B cell (primary cell): Measurements from ENCODE around the gene NT5M. TPM values are rescaled to one million over a fixed set of nuclear protein-coding genes. Genes with fewer than 3 reads are reported as not detected.

ENCODE experiments used
- ATAC-seq: fragments of 200-7000 bp; cut with Tn5 transposase; one replicate; pipeline ENCODE4 v1.10.0; 2021; ENCODE audit warnings: low read depth, mild to moderate bottlenecking, moderate number of reproducible peaks, moderate library complexity
- CTCF ChIA-PET: fragments of 350-600 bp; sonication (Branson Sonifier 250); formaldehyde crosslinking; loops from one replicate; lab custom pipeline; 2021; ENCODE audit warnings: antibody characterized with exemption, inconsistent platforms; lab: Charles Lee
- POLR2A ChIA-PET: fragments of 350-600 bp; sonication (Branson Sonifier 250); formaldehyde crosslinking; loops from one replicate; lab custom pipeline; 2021; ENCODE audit warnings: antibody characterized with exemption; lab: Charles Lee
- DNase-seq: peaks from one replicate; pipeline ENCODE4 v3.0.0; 2013
- H2AFZ ChIP-seq: 2 replicates; pipeline ENCODE4 v1.6.1; 2012; ENCODE audit warnings: mild to moderate bottlenecking, low read depth, low read length; ENCODE audit not compliant: insufficient read depth, poor library complexity, severe bottlenecking
- H3K27ac ChIP-seq, 2 donors: 1 replicate in 1 of 2; 2 replicates in 1 of 2; pipeline ENCODE4 v1.5.1; 2012 to 2013; ENCODE audit warnings: low read length in 2 of 2, mild to moderate bottlenecking in 2 of 2, moderate library complexity in 1 of 2
- H3K27me3 ChIP-seq, 4 experiments: fragments of 200-600 bp in 1 of 4; sonication (generic) in 1 of 4; replicated peaks in 1 of 4; 1 replicate in 2 of 4; 2 replicates in 2 of 4; pipeline versions ENCODE4 v1.6.1 to v1.7.0; 2013 to 2016; ENCODE audit warnings: low read length in 3 of 4, mild to moderate bottlenecking in 2 of 4, mixed read lengths in 1 of 4, moderate library complexity in 1 of 4; ENCODE audit not compliant: insufficient read depth in 4 of 4, control insufficient read depth in 3 of 4; ENCODE audit errors: control extremely low read depth in 1 of 4
- H3K36me3 ChIP-seq, 2 experiments: replicated peaks in 1 of 2; 1 replicate in 1 of 2; 2 replicates in 1 of 2; pipeline versions ENCODE4 v1.6.1 to v1.7.1; 2013; ENCODE audit warnings: low read length in 1 of 2; ENCODE audit not compliant: insufficient read depth in 2 of 2, control insufficient read depth in 1 of 2; ENCODE audit errors: control extremely low read depth in 1 of 2, extremely low read depth in 1 of 2
- H3K4me1 ChIP-seq, 2 donors: fragments of 200-600 bp in 1 of 2; sonication (generic) in 1 of 2; 1 replicate in 1 of 2; 2 replicates in 1 of 2; pipeline versions ENCODE4 v1.5.1 to v1.6.1; 2013 to 2017; ENCODE audit warnings: low read length in 2 of 2; ENCODE audit not compliant: control insufficient read depth in 2 of 2, insufficient read depth in 2 of 2
- H3K4me2 ChIP-seq: replicated peaks from 2 replicates; pipeline ENCODE3; 2012; ENCODE audit warnings: mild to moderate bottlenecking, low read depth, low read length; ENCODE audit not compliant: poor library complexity, severe bottlenecking
- H3K4me3 ChIP-seq, 5 experiments: fragments of 200-600 bp in 1 of 5; sonication (generic) in 1 of 5; 1 replicate in 3 of 5; 2 replicates in 2 of 5; pipeline versions ENCODE4 v1.5.1 to v1.7.0; 2011 to 2016; ENCODE audit warnings: low read length in 4 of 5, mild to moderate bottlenecking in 4 of 5, low read depth in 2 of 5, control low read depth in 1 of 5, moderate library complexity in 1 of 5; ENCODE audit not compliant: insufficient read depth in 1 of 5; ENCODE audit errors: control extremely low read depth in 1 of 5, extremely low read depth in 1 of 5
- H3K79me2 ChIP-seq: fragments of 200-600 bp; sonication (generic); one replicate; pipeline ENCODE4 v1.6.0; 2016; ENCODE audit warnings: low read length; ENCODE audit not compliant: control insufficient read depth, insufficient read depth
- H3K9ac ChIP-seq: fragments of 200-600 bp; sonication (generic); 2 replicates; pipeline ENCODE4 v1.6.1; 2017; ENCODE audit warnings: mild to moderate bottlenecking, low read length, moderate library complexity
- H3K9me3 ChIP-seq, 3 donors: one replicate each; pipeline versions ENCODE4 v1.6.1 to v1.7.1; 2013; ENCODE audit warnings: low read length in 2 of 3; ENCODE audit not compliant: control insufficient read depth in 2 of 3, insufficient read depth in 1 of 3; ENCODE audit errors: control extremely low read depth in 1 of 3
- H4K20me1 ChIP-seq: 2 replicates; pipeline ENCODE4 v1.6.0; 2012; ENCODE audit warnings: mild to moderate bottlenecking, low read length; ENCODE audit not compliant: insufficient read depth, control insufficient read depth, poor library complexity, severe bottlenecking
- H3K27ac Mint-ChIP-seq: one replicate; pipeline ENCODE4 v1.8.0; 2021; ENCODE audit warnings: mixed read lengths
- H3K27me3 Mint-ChIP-seq: one replicate; pipeline ENCODE4 v1.8.0; 2021; ENCODE audit warnings: mixed read lengths
- H3K4me1 Mint-ChIP-seq: one replicate; pipeline ENCODE4 v1.8.0; 2021; ENCODE audit warnings: mixed read lengths
- H3K4me3 Mint-ChIP-seq: one replicate; pipeline ENCODE4 v1.8.0; 2021; ENCODE audit warnings: mixed read lengths
- H3K9me3 Mint-ChIP-seq: one replicate; pipeline ENCODE4 v1.8.0; 2022; ENCODE audit warnings: mixed read lengths; ENCODE audit not compliant: insufficient read depth
- EZH2 ChIP-seq: IDR thresholded peaks from 2 replicates; pipeline ENCODE4 v1.6.1; 2012; ENCODE audit warnings: borderline replicate concordance, low read depth, mild to moderate bottlenecking, moderate library complexity, low read length; ENCODE audit not compliant: insufficient read depth, poor library complexity, severe bottlenecking
- WGBS: methylation state at CpG from one replicate; pipeline ENCODE4 v1.1.5; 2013; ENCODE audit warnings: missing lambda C conversion rate; ENCODE audit not compliant: insufficient coverage; 5-methylcytosine and 5-hydroxymethylcytosine counted together
- intact Hi-C: fragments of 100-400 bp; cut with micrococcal nuclease; formaldehyde crosslinking; loops from one replicate; pipeline ENCODE4 v1.10.0; 2022
- polyA plus RNA-seq: library from polyadenylated mRNA; depleted of rRNA; stranded (reverse); fragments of >200 nt; gene quantifications from 2 replicates; pipeline ENCODE4 v1.2.3, GENCODE V29; 2012
- total RNA-seq, 2 donors: library from RNA; stranded (reverse); fragments of 120-200 nt in 1 of 2; gene quantifications; 1 replicate in 1 of 2; 2 replicates in 1 of 2; pipeline versions ENCODE4 v1.2.3 to v1.2.4, GENCODE V29; 2013 to 2022
- TF ChIP-seq, protein P1 (sequence below): fragments of 200-600 bp; IDR thresholded peaks from one replicate; pipeline ENCODE4 v1.8.0; 2022; ENCODE audit warnings: antibody characterized with exemption, mild to moderate bottlenecking

Gene NT5M
- total and polyA plus RNA-seq, 2 donors (not counting 1 experiment from before 2014, with no cell fraction given) = 0.40 to 0.47 TPM

- no peaks in the 10 kb centered on the region for H3K27me3 Mint-ChIP-seq
- intact Hi-C loops = no loop called here
- DNase-seq = no peak
These were observed 45.0 kb downstream of the NT5M start for GRCh38 chr17:17347956-17348871.

More at GRCh38 chr17:17347956-17348871, 45.0 kb downstream of the NT5M start:
- H3K4me2 ChIP-seq = no peak overlapping the region
- H3K79me2 ChIP-seq = no peaks in the 10 kb centered on the region
- no peak overlapping the region for H3K4me3 ChIP-seq
- Mint-ChIP-seq H3K4me3 (no peak overlapping the region), H3K4me1 (no peaks in the 10 kb centered on the region), H3K9me3 (no peaks in the 10 kb centered on the region), H3K27ac (no peak overlapping the region)
- 83% methylated on average over 2 of the region's 10 CpGs for WGBS
- TF ChIP-seq, protein P1, sequence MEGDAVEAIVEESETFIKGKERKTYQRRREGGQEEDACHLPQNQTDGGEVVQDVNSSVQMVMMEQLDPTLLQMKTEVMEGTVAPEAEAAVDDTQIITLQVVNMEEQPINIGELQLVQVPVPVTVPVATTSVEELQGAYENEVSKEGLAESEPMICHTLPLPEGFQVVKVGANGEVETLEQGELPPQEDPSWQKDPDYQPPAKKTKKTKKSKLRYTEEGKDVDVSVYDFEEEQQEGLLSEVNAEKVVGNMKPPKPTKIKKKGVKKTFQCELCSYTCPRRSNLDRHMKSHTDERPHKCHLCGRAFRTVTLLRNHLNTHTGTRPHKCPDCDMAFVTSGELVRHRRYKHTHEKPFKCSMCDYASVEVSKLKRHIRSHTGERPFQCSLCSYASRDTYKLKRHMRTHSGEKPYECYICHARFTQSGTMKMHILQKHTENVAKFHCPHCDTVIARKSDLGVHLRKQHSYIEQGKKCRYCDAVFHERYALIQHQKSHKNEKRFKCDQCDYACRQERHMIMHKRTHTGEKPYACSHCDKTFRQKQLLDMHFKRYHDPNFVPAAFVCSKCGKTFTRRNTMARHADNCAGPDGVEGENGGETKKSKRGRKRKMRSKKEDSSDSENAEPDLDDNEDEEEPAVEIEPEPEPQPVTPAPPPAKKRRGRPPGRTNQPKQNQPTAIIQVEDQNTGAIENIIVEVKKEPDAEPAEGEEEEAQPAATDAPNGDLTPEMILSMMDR = no peak
- TF ChIP-seq EZH2 = no peak
- ChIA-PET POLR2A (no interaction called here), CTCF (interaction anchor here (1.2 kb wide), 1 partner anchor 295 kb away, joined by 3 read pairs; no protein-coding TSS in a partner anchor)
- H2AFZ ChIP-seq = no peak overlapping the region
- no peak overlapping the region for H3K27ac ChIP-seq
- H3K27me3 ChIP-seq = no peaks in the 10 kb centered on the region
- H4K20me1 ChIP-seq = no peaks in the 10 kb centered on the region
- no peaks in the 10 kb centered on the region for H3K36me3 ChIP-seq
- H3K4me1 ChIP-seq = no peaks in the 10 kb centered on the region
- no peak for ATAC-seq
- H3K9me3 ChIP-seq = no peaks in the 10 kb centered on the region
- H3K9ac ChIP-seq = no peak overlapping the region
